Measurements from ENCODE around the gene SLC27A5. TPM values are rescaled to one million over a fixed set of nuclear protein-coding genes. Genes with fewer than 3 reads are reported as not detected.

Gene SLC27A5
- total and polyA plus RNA-seq, 9 of the 15 experiments (the other 6 are each of a cell fraction or from before 2014, with no cell fraction given) = 42.2 to 318 (median 64.7) TPM

GRCh38 chr19:58466760-58467589 is 44.8 kb downstream of the SLC27A5 start, which contains the start of gene ZNF324 (continued):
- TF ChIP-seq SAFB (IDR thresholded peaks at IDR 0.05; ENCODE audit: borderline replicate concordance, low read depth, low read length) (no peak), ZBTB8A (IDR thresholded peaks at IDR 0.05; ENCODE audit: partially characterized antibody) (no peak), RFX7 (CRISPR knock-in tag; IDR thresholded peaks at IDR 0.05) (no peak), ZNF766 (CRISPR knock-in tag; conservative IDR thresholded peaks at IDR 0.05) (no peak), NCOR1 (IDR thresholded peaks at IDR 0.05) (no peak), RB1 (IDR thresholded peaks at IDR 0.05; ENCODE audit: low read depth) (peak; percentile 53; the same call in 1 of the 2 replicates), CHCHD3 (CRISPR knock-in tag; IDR thresholded peaks at IDR 0.05) (no peak)
- TF ChIP-seq, protein P1, sequence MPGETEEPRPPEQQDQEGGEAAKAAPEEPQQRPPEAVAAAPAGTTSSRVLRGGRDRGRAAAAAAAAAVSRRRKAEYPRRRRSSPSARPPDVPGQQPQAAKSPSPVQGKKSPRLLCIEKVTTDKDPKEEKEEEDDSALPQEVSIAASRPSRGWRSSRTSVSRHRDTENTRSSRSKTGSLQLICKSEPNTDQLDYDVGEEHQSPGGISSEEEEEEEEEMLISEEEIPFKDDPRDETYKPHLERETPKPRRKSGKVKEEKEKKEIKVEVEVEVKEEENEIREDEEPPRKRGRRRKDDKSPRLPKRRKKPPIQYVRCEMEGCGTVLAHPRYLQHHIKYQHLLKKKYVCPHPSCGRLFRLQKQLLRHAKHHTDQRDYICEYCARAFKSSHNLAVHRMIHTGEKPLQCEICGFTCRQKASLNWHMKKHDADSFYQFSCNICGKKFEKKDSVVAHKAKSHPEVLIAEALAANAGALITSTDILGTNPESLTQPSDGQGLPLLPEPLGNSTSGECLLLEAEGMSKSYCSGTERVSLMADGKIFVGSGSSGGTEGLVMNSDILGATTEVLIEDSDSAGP (CRISPR knock-in tag; IDR thresholded peaks at IDR 0.05) = no peak

Measured in K562 (cell line).